OCI-LY7 (cell line): Measurements from ENCODE around the gene SREBF1. TPM values are rescaled to one million over a fixed set of nuclear protein-coding genes. Genes with fewer than 3 reads are reported as not detected.

Source experiments
- BruUV-seq: library from RNA; stranded (reverse); fragments of 400-500 nt; replicated peaks from 2 replicates; lab custom pipeline; 2021; lab: Mats Ljungman, UMichigan
- CTCF ChIA-PET: fragments of 300-600 bp; sonication (Branson Sonifier 250); formaldehyde crosslinking; loops from one replicate; lab custom pipeline; 2022; ENCODE audit warnings: antibody characterized with exemption; ENCODE audit not compliant: unreplicated experiment; lab: Charles Lee
- POLR2A ChIA-PET: fragments of 300-600 bp; sonication (Branson Sonifier 250); formaldehyde crosslinking; loops from one replicate; lab custom pipeline; 2022; ENCODE audit warnings: antibody characterized with exemption; lab: Charles Lee
- DNase-seq: peaks from one replicate; pipeline ENCODE4 v3.0.0-alpha.2; 2015; ENCODE audit warnings: low spot score
- H2AFZ ChIP-seq: fragments of 200-600 bp; sonication (generic), shearing (Covaris generic); 2 replicates; pipeline ENCODE4 v1.6.1; 2014; ENCODE audit warnings: mild to moderate bottlenecking, antibody characterized with exemption, low read length, moderate library complexity
- H3K27ac ChIP-seq: fragments of 200-600 bp; sonication (generic); 2 replicates; pipeline ENCODE4 v1.5.1; 2014; ENCODE audit warnings: mixed run types, low read depth, mild to moderate bottlenecking, moderate library complexity, low read length, inconsistent platforms; ENCODE audit not compliant: poor library complexity, severe bottlenecking
- H3K36me3 ChIP-seq: fragments of 200-600 bp; sonication (generic); 2 replicates; pipeline ENCODE4 v1.6.1; 2014; ENCODE audit warnings: mild to moderate bottlenecking, antibody characterized with exemption, low read length, moderate library complexity, mixed read lengths; ENCODE audit not compliant: insufficient read depth
- H3K4me1 ChIP-seq: fragments of 200-600 bp; sonication (generic); 2 replicates; pipeline ENCODE4 v1.5.1; 2014; ENCODE audit warnings: mild to moderate bottlenecking, low read length; ENCODE audit not compliant: insufficient read depth, poor library complexity, severe bottlenecking
- H3K4me2 ChIP-seq: fragments of 200-600 bp; sonication (generic); 2 replicates; pipeline ENCODE4 v1.6.1; 2014; ENCODE audit warnings: mild to moderate bottlenecking, low read length
- H3K4me3 ChIP-seq: fragments of 200-600 bp; sonication (generic); 2 replicates; pipeline ENCODE4 v1.5.1; 2014; ENCODE audit warnings: mild to moderate bottlenecking, low read depth, low read length; ENCODE audit not compliant: poor library complexity, severe bottlenecking
- H3K79me2 ChIP-seq: fragments of 200-600 bp; sonication (generic); 2 replicates; pipeline ENCODE4 v1.6.1; 2016; ENCODE audit warnings: low read depth, mild to moderate bottlenecking, low read length, moderate library complexity, mixed read lengths; ENCODE audit not compliant: insufficient read depth
- H3K9me2 ChIP-seq: fragments of 200-600 bp; sonication (generic); 2 replicates; pipeline ENCODE4 v1.6.1; 2016; ENCODE audit warnings: mild to moderate bottlenecking, low read length, mixed read lengths; ENCODE audit not compliant: insufficient read depth
- H3K9me3 ChIP-seq: fragments of 200-600 bp; sonication (generic); 2 replicates; pipeline ENCODE4 v1.6.1; 2014; ENCODE audit warnings: mild to moderate bottlenecking, mixed run types, low read length, mixed read lengths
- H4K20me1 ChIP-seq: fragments of 200-600 bp; sonication (generic); 2 replicates; pipeline ENCODE4 v1.6.1; 2014; ENCODE audit warnings: mild to moderate bottlenecking, antibody characterized with exemption, low read length, moderate library complexity, mixed read lengths; ENCODE audit not compliant: insufficient read depth
- EZH2phosphoT487 ChIP-seq: fragments of 200-600 bp; sonication (generic); IDR thresholded peaks from 2 replicates; pipeline ENCODE4 v1.6.1; 2018; ENCODE audit warnings: low read depth, borderline replicate concordance, mild to moderate bottlenecking, mixed run types, antibody characterized with exemption, low read length, moderate library complexity, mixed read lengths
- intact Hi-C: fragments of 100-400 bp; cut with micrococcal nuclease; formaldehyde crosslinking; loops from one replicate; pipeline ENCODE4 v1.10.0; 2022; ENCODE audit not compliant: unreplicated experiment
- total RNA-seq, 2 experiments: library from RNA; depleted of rRNA in 1 of 2; stranded (reverse); fragments of >200 nt in 1 of 2; shearing (Covaris generic) in 1 of 2; gene quantifications; 2 replicates each; pipeline ENCODE4 v1.2.3, GENCODE V29; 2014 to 2022
- TF ChIP-seq, protein P1 (sequence below): fragments of 200-600 bp; sonication (generic); conservative IDR thresholded peaks from 2 replicates; pipeline ENCODE4 v1.5.1; 2014; ENCODE audit warnings: mild to moderate bottlenecking, antibody characterized with exemption, low read length, moderate library complexity, mixed read lengths

The SREBF1 gene
- total RNA-seq, 2 experiments from 2014 or later, result 70.4 to 187 TPM

DNA sequence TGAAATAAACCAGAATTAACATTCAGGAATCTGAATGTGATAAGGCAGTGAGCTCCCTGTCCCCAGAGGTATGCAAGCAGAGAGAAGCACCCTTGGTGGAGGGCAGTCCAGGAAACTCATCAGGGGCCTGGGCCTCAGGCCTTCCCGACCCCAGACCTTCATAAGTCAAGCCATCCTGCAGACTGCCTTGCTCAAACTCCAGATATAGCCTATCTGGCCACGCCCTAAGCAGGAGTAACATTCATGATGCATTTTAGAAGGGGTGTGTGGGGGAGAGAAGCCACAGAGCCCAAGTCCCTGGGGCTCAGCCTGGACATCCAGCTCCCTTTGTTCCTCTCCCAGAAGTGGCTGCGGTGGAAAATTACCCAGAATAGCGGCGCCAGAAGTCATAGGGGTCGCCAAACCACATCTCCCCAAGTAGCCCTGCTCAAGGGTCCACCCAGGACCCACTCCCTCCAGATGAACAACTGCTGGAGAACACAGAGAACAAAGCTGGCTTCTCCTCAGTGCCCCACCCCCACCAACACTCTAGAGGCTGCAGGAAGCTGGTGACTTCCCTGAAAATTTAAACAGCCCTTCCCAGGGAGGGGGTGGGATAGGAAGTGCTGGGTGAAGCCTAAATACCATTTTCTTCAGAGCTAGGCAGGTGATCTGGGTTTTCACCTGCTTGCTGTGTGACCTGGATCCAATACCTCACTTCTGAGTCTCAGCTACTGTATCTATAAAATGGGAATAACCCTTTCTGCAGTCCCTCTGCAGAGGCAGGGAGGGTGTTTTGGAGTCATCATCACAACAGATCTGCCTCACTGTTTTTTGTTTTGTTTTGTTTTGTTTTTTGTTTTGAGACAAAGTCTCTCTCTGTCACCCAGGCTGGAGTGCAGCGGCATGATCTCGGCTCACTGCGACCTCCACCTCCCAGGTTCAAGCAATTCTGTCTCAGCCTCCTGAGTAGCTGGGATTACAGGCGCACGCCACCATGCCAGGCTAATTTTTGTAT, 1.5 kb upstream of the SREBF1 start:
- CTCF ChIA-PET, result interaction anchor here (1.9 kb wide), 1 partner anchor 25 kb away, joined by 5 read pairs; no protein-coding TSS in a partner anchor
- no peak overlapping the region for H3K4me3 ChIP-seq

DNA sequence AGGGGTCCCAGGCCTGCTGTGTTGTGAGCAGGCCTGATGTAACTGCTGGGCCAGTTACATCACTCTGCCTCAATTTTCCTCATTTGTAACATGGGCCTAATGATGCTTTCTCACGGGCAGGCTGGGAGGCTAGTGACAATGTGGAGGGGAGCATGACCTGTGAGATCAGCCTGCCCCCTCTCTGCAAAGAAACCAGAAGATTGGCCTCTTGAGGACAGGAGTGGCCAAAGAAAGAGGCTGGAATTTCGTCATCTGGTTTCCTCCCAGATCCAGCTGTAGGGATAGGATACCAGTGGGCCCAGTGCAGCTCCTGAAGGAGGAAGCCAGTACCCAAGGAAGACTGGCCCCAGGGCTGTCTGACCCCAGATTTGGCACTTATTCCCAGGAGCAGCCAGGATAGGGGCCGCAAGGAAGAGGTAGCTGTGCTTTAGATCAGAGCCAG, 615 bp upstream of the SREBF1 start:
- BruUV-seq, result TSS peak; percentile 87
- peak overlapping the region; percentile 93 for H3K4me2 ChIP-seq
- H3K27ac ChIP-seq, result peak overlapping the region; percentile 88
- DNase-seq, result peak; percentile 53
- H3K4me3 ChIP-seq, result peak overlapping the region; percentile 77
- no peaks in the 10 kb centered on the region for H4K20me1 ChIP-seq
- H3K79me2 ChIP-seq, result peaks cover 34% of the 10 kb centered on the region
- H3K9me3 ChIP-seq, result no peaks in the 10 kb centered on the region
- ChIA-PET POLR2A (interaction anchor here (0.5 to 2.5 kb wide), 5 partner anchors 8 to 84 kb away, joined by 4 to 10 read pairs (median 5); no protein-coding TSS in a partner anchor), CTCF (interaction anchor here (1.3 kb wide), 1 partner anchor 17 kb away, joined by 3 read pairs; no protein-coding TSS in a partner anchor)
- TF ChIP-seq, protein P1, sequence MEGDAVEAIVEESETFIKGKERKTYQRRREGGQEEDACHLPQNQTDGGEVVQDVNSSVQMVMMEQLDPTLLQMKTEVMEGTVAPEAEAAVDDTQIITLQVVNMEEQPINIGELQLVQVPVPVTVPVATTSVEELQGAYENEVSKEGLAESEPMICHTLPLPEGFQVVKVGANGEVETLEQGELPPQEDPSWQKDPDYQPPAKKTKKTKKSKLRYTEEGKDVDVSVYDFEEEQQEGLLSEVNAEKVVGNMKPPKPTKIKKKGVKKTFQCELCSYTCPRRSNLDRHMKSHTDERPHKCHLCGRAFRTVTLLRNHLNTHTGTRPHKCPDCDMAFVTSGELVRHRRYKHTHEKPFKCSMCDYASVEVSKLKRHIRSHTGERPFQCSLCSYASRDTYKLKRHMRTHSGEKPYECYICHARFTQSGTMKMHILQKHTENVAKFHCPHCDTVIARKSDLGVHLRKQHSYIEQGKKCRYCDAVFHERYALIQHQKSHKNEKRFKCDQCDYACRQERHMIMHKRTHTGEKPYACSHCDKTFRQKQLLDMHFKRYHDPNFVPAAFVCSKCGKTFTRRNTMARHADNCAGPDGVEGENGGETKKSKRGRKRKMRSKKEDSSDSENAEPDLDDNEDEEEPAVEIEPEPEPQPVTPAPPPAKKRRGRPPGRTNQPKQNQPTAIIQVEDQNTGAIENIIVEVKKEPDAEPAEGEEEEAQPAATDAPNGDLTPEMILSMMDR, result no peak
- no peak for TF ChIP-seq EZH2phosphoT487
- no peaks in the 10 kb centered on the region for H3K9me2 ChIP-seq
- peaks cover 73% of the 10 kb centered on the region for H3K4me1 ChIP-seq
- H3K36me3 ChIP-seq, result peaks cover 14% of the 10 kb centered on the region
- no peak overlapping the region for H2AFZ ChIP-seq
- intact Hi-C loops, result loop anchor here (1.0 to 2.0 kb wide), 2 partner anchors 14 to 81 kb away; no protein-coding TSS in a partner anchor

More for the DNA sequence above, 1.5 kb upstream of the SREBF1 start:
- Histone ChIP-seq H3K4me2 (peak overlapping the region; percentile 93), H3K9me2 (no peaks in the 10 kb centered on the region), H4K20me1 (no peaks in the 10 kb centered on the region), H3K36me3 (peaks cover 13% of the 10 kb centered on the region; the same call in 1 of the 2 replicates), H2AFZ (no peak overlapping the region), H3K9me3 (no peaks in the 10 kb centered on the region), H3K4me1 (peaks cover 73% of the 10 kb centered on the region), H3K27ac (peak overlapping the region; percentile 88), H3K79me2 (peaks cover 28% of the 10 kb centered on the region)
- peak; percentile 14 for DNase-seq
- no TSS peak for BruUV-seq
- POLR2A ChIA-PET, result interaction anchor here (0.5 to 1.8 kb wide), 8 partner anchors 9 to 84 kb away, joined by 3 to 7 read pairs (median 4); no protein-coding TSS in a partner anchor
- intact Hi-C loops, result loop anchor here (1.0 to 2.0 kb wide), 2 partner anchors 15 to 81 kb away; no protein-coding TSS in a partner anchor
- no peak for TF ChIP-seq EZH2phosphoT487
- TF ChIP-seq, protein P1, result no peak
